ENCODE results near the gene PARD3B.

The PARD3B gene

GRCh38 chr2:204533629-204534370 is 11.5 kb upstream of the PARD3B start:
- no peak overlapping the region for H3K4me3 ChIP-seq (ENCODE audit: insufficient read depth, low read length, poor library complexity, severe bottlenecking)
- H3K27me3 ChIP-seq (ENCODE audit: low read length), result no peaks in the 10 kb centered on the region
- no peaks in the 10 kb centered on the region for H3F3A ChIP-seq (ENCODE audit: insufficient read depth)
- H2AFZ ChIP-seq (ENCODE audit: low read depth, low read length, severe bottlenecking), result no peak overlapping the region
- H3K9me3 ChIP-seq (ENCODE audit: insufficient read depth, low read length), result no peaks in the 10 kb centered on the region
- H3K9ac ChIP-seq (ENCODE audit: low read length), result no peak overlapping the region
- H3K79me2 ChIP-seq (ENCODE audit: insufficient read depth, low read length), result no peaks in the 10 kb centered on the region
- no peak overlapping the region for H3K4me2 ChIP-seq (ENCODE audit: low read depth, low read length, poor library complexity, severe bottlenecking)
- no peaks in the 10 kb centered on the region for H3K36me3 ChIP-seq (ENCODE audit: low read length)
- H4K20me1 ChIP-seq (ENCODE audit: low read depth, low read length), result no peaks in the 10 kb centered on the region
- H3K9me2 ChIP-seq (replicated peaks; ENCODE audit: insufficient read depth, low read length), result no peaks in the 10 kb centered on the region
- H3K27ac ChIP-seq (ENCODE audit: low read depth, low read length), result no peak overlapping the region
- TF ChIP-seq EZH2phosphoT487 (conservative IDR thresholded peaks at IDR 0.05; ENCODE audit: low read length) (no peak), CTCF (IDR thresholded peaks at IDR 0.05; ENCODE audit: insufficient read depth, low read length, poor library complexity, severe bottlenecking) (no peak)

GRCh38 chr2:204535356-204535755 is 9.9 kb upstream of the PARD3B start:
- Histone ChIP-seq H3K27ac (ENCODE audit: low read depth, low read length) (no peak overlapping the region), H2AFZ (ENCODE audit: low read depth, low read length, severe bottlenecking) (no peak overlapping the region), H3K9me3 (ENCODE audit: insufficient read depth, low read length) (no peaks in the 10 kb centered on the region), H4K20me1 (ENCODE audit: low read depth, low read length) (no peaks in the 10 kb centered on the region), H3K9me2 (replicated peaks; ENCODE audit: insufficient read depth, low read length) (no peaks in the 10 kb centered on the region), H3K4me3 (ENCODE audit: insufficient read depth, low read length, poor library complexity, severe bottlenecking) (no peak overlapping the region), H3K4me2 (ENCODE audit: low read depth, low read length, poor library complexity, severe bottlenecking) (no peak overlapping the region), H3F3A (ENCODE audit: insufficient read depth) (no peaks in the 10 kb centered on the region), H3K27me3 (ENCODE audit: low read length) (no peaks in the 10 kb centered on the region), H3K36me3 (ENCODE audit: low read length) (no peaks in the 10 kb centered on the region), H3K9ac (ENCODE audit: low read length) (no peak overlapping the region), H3K79me2 (ENCODE audit: insufficient read depth, low read length) (no peaks in the 10 kb centered on the region)
- TF ChIP-seq EZH2phosphoT487 (conservative IDR thresholded peaks at IDR 0.05; ENCODE audit: low read length), result no peak
- TF ChIP-seq CTCF (IDR thresholded peaks at IDR 0.05; ENCODE audit: insufficient read depth, low read length, poor library complexity, severe bottlenecking), result no peak

- no peak overlapping the region for H3K27ac ChIP-seq (ENCODE audit: low read depth, low read length)
- H3K9me2 ChIP-seq (replicated peaks; ENCODE audit: insufficient read depth, low read length), result no peaks in the 10 kb centered on the region
- TF ChIP-seq CTCF (IDR thresholded peaks at IDR 0.05; ENCODE audit: insufficient read depth, low read length, poor library complexity, severe bottlenecking) (no peak), EZH2phosphoT487 (conservative IDR thresholded peaks at IDR 0.05; ENCODE audit: low read length) (no peak)
- no peaks in the 10 kb centered on the region for H3K79me2 ChIP-seq (ENCODE audit: insufficient read depth, low read length)
- no peak overlapping the region for H3K4me3 ChIP-seq (ENCODE audit: insufficient read depth, low read length, poor library complexity, severe bottlenecking)
- no peaks in the 10 kb centered on the region for H3K9me3 ChIP-seq (ENCODE audit: insufficient read depth, low read length)
- no peaks in the 10 kb centered on the region for H4K20me1 ChIP-seq (ENCODE audit: low read depth, low read length)
- no peak overlapping the region for H3K4me2 ChIP-seq (ENCODE audit: low read depth, low read length, poor library complexity, severe bottlenecking)
- no peaks in the 10 kb centered on the region for H3K36me3 ChIP-seq (ENCODE audit: low read length)
- no peaks in the 10 kb centered on the region for H3F3A ChIP-seq (ENCODE audit: insufficient read depth)
- H3K9ac ChIP-seq (ENCODE audit: low read length), result no peak overlapping the region
- H2AFZ ChIP-seq (ENCODE audit: low read depth, low read length, severe bottlenecking), result no peak overlapping the region
- H3K27me3 ChIP-seq (ENCODE audit: low read length), result no peaks in the 10 kb centered on the region
These were observed 9.5 kb upstream of the PARD3B start for GRCh38 chr2:204535764-204536163.

Data from SU-DHL-6 (cell line).